HG03108 (cell line): ENCODE data around the gene SDCCAG8.
"Not testable (repeated sequence)": the region's sequence is repeated elsewhere in the genome, so short reads cannot be mapped to it uniquely, and the experiment has no call there.

Experiments
- ATAC-seq: cut with Tn5 transposase; IDR thresholded peaks from one replicate; pipeline ENCODE4 v1.9.1; 2021; ENCODE audit warnings: moderate library complexity; ENCODE audit not compliant: unreplicated experiment

SDCCAG8 gene

DNA sequence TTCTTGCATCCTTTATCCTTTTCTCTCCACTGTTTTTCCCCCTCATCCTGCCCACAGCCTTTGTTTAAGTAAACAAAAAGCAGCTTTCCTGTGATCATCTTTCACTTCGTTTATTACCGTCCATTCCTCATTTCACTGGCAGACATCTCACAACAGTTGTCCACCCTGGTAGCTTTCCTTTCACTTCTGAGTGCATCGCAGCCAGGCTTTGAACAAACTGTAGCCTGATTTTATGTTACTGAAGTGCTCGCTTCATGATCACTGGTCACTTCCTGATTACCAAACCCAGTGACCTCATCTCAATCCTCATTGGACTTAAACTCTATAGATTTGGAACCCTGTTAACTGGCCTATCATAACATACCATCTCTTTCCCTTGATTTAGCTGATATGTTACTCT, 67.7 kb downstream of the SDCCAG8 start:
- no peak for ATAC-seq

DNA sequence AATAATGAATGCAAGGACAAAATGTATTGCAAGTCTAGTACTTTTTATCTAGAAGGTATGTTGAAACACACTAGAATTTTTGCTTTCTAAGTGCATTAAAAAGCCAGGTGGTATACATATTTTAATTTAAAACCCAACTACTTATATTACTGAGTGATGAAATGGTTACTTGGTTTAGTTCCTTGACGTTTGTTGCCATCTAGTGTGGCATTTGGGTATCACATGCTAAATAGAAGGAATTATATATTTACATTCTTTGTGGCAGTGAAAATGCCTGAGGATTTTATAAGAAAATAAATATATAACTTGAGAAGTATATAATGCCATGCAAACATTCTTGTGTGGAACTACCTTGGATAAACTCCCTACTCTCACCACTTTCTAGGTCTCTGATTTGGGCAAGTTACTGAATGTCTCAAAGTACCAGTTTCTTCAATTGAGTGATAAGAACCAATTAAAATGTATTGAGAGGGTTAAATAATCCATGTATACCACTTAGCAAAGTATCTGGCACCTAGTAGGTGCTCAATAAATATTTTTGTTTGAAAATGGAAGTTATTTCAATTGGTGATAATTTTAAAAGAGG, 69.6 kb downstream of the SDCCAG8 start:
- ATAC-seq: peak; percentile 47

DNA sequence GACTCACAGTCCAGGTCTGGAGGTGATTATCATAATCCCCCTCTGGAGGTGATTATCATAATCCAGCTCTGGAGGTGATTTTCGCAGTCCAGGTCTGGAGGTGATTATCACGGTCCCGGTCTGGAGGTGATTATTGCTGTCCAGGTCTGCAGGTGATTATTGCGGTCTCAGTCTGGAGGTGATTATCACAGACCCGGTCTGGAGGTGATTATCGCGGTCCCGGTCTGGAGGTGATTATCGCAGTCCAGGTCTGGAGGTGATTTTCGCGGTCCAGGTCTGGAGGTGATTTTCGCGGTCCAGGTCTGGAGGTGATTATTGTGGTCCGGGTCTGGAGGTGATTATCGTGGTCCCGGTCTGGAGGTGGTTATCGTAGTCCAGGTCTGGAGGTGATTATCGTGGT, 76.6 kb downstream of the SDCCAG8 start:
- no peak for ATAC-seq

- no peak for ATAC-seq
Observed at GRCh38 chr1:243335292-243335691, 79.5 kb downstream of the SDCCAG8 start.

DNA sequence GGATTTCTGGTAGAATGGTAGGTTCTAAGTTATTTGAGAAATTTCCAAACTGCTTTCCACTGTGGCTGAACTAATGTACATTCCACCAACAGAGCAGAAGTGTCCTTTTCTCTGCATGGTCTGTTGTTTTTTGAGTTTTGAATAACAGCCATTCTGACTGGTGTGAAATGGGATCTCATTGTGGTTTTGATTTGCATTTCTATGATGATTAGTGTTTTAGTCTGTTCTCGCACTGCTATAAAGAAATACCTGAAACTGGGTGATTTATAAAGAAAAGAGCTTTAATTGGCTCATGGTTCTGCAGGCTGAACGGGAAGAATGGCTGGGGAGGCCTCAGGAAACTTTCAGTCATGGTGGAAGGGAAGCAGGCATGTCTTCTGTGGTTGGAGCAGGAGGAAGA, 80.3 kb downstream of the SDCCAG8 start:
- no peak for ATAC-seq

- not testable (repeated sequence) for ATAC-seq
Observed at GRCh38 chr1:243338848-243339247, 83.0 kb downstream of the SDCCAG8 start.

DNA sequence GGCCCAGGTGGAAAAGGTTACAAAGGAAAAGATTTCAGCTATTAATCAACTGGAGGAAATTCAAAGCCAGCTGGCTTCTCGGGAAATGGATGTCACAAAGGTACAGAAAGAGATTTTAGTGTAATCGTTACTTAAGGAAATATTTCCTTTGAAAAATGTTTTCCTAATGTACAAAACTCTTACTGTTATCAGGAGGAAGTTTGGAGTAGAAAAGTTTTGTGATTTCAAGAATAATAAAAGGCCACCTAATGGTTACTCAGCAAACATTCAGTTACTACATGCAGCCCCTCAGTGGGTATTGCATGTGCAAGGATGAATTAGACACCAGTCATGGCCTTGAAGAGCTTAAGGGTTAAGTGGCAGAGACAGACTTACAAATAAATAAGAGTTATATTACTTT, 85.2 kb downstream of the SDCCAG8 start:
- no peak for ATAC-seq

- ATAC-seq: peak; percentile 38
Observed at GRCh38 chr1:243343970-243344937, 88.4 kb downstream of the SDCCAG8 start.

DNA sequence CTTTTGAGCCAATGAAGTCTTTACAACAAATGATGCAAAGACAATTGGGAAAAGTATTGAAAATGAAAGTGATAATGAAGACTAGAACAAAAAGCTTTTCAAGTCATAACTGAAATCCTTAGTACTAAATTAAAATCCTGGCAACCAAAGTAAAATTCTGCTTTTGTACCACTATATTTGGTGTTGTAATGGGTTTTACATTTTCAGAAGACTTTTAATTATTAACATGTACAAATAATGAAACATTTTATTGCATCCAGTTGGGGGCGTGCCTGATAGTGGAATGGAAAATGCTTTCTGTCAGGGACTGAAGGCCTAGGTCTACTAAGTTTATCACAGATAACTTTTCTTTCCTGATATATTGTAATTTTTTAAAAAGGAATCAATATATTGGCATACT, 89.4 kb downstream of the SDCCAG8 start:
- no peak for ATAC-seq

- no peak for ATAC-seq
Observed at GRCh38 chr1:243346016-243346415, 90.2 kb downstream of the SDCCAG8 start.

DNA sequence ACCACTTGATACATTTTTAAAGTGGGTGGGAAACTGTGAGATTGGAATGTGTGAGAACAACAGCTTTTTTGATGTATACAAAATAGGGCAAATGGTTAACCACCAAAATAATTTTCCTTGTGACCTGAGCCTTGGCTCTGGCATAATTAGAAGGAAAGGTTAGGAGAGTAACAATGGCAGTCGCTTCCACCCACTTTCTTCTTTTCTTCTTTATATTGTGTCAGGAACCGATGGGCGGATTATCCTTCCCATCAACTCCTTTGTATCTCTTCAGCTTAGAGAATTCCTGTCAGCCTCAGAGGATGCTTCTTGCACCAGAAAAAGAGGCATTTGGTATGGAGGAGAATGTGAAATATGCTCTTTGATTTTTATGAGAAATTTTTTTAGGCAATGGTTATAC, 90.6 kb downstream of the SDCCAG8 start:
- no peak for ATAC-seq

DNA sequence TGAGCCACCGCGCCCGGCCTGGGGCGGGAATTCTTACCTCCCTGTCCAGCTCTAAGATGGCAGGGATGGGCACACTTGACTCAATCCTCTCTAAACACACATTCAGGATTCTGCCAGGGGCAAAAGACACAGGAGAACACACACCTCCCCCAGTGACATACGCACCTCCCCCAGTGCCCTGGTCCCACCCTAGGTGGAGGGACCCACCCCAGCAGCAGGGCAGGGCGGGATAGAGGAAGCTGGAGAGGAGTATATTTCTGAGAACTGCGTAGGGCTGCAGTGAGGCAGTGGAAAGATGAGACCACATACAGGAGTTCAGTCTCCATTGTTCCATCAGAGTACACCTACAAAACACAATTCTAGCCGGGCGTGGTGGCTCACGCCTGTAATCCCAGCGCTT, 92.5 kb downstream of the SDCCAG8 start:
- ATAC-seq: no peak

DNA sequence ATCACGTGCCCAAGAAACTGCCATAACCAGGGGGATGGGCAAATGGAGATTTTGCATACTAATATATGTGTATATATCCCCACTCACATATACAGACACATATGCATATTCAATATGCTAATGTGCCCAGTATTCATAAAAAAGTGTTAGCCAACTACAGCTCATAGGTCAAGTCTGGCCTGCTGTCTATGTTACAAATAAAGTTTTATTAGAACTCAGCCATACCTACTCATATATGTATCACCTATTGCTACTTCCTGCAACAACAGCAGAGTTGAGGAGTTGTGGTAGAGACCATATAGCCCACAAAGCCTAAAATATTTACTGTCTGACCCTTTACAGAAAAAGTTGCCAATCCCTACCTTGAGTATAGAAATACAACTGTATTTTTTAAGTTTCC, 93.3 kb downstream of the SDCCAG8 start:
- no peak for ATAC-seq

GRCh38 chr1:243351337-243351736, 95.5 kb downstream of the SDCCAG8 start:
- ATAC-seq: no peak

DNA sequence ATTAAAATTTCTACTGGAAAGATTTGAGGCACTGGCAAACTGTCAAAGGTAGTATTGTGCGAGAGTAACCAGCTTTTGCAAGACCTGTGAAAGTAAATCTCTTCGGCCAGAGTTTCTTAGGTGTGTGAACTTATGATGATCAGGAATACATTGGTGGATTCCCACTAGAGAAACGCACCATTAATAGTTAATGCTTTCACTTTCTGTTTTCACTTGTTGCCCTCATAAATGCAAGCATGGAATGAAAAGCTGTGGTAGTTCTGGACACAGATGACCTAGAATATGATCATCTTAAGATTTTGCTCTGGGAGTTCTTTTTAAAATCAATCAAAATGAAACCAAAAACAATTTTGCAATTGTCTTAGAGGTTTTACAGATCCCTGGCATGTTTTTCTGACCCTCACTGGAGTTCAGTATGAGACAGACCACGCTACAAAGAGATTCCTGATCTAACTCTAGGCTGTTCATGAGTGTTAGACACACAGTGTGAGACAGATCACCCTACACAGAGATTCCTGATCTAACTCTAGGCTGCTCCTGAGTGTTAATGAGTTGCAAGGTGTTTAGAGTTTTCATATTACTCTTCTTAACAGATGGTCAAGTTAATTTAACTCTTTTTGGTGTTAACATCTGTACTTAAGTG, 98.8 kb downstream of the SDCCAG8 start:
- peak; percentile 74 for ATAC-seq

DNA sequence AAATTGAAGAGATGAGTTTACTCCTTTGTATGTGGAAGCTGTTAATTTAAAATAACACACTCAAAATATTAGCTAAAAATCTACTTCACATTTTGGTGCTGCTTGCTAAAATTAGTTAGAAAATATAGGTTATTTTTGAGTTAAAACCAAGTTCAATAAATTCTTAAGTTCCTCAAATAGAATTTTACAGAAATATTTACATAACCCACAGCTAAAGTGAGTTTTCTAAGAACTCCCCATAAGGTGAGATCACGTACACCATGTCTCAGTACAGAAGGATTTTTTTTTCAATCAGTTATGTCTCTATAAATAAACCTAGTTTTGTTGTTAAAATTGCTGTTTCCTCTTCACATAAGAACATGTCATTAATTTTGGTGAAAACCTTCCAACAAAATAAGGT, 108.0 kb downstream of the SDCCAG8 start:
- ATAC-seq: no peak

GRCh38 chr1:243364330-243364729, 108.5 kb downstream of the SDCCAG8 start:
- ATAC-seq: no peak

GRCh38 chr1:243364866-243365265, 109.0 kb downstream of the SDCCAG8 start:
- ATAC-seq: no peak

GRCh38 chr1:243367314-243367713, 111.5 kb downstream of the SDCCAG8 start:
- ATAC-seq: no peak

DNA sequence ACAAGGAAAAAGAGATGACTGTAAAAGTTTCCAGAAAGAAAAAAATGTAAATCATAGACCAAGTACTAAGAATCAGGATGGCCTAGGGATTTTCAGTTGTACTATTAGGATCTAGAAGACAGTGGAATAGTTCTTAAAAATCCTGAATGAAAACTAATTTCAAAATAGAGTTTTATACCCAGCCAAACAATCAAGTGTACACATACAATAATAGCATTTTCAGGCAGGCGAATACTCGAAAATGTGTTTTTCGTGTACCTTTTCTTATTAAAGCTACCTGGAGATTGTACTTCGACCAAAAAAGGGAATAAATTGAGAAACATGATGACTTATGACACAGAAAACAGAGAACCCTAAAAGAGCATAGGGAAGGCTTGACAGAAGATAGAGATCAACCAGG, 118.6 kb downstream of the SDCCAG8 start:
- no peak for ATAC-seq

GRCh38 chr1:243375596-243375995, 119.8 kb downstream of the SDCCAG8 start:
- ATAC-seq: no peak

- no peak for ATAC-seq
Observed at GRCh38 chr1:243378669-243379068, 122.8 kb downstream of the SDCCAG8 start.
